A673 (cell line): ENCODE results near the gene CIDEA. TPM values are rescaled to one million over a fixed set of nuclear protein-coding genes. Genes with fewer than 3 reads are reported as not detected.
A peak's percentile ranks its signal among the peaks of the same experiment; 100 is the strongest.

ENCODE experiments used
- BruUV-seq: library from RNA; stranded (reverse); fragments of 400-500 nt; replicated peaks from 2 replicates; lab custom pipeline; 2021; lab: Mats Ljungman, UMichigan
- CTCF ChIA-PET: fragments of 300-600 bp; sonication (Branson Sonifier 250); formaldehyde crosslinking; loops from one replicate; lab custom pipeline; 2022; ENCODE audit warnings: antibody characterized with exemption; lab: Charles Lee
- POLR2A ChIA-PET: fragments of 300-600 bp; sonication (Branson Sonifier 250); formaldehyde crosslinking; loops from one replicate; lab custom pipeline; 2022; ENCODE audit warnings: antibody characterized with exemption; ENCODE audit not compliant: low non-redundant PET; lab: Charles Lee
- DNase-seq: peaks from one replicate; pipeline ENCODE4 v3.0.0-alpha.2; 2015; ENCODE audit warnings: low spot score
- H3K27ac ChIP-seq: fragments of 200-600 bp; sonication (generic); 2 replicates; pipeline ENCODE4 v1.5.1; 2016; ENCODE audit warnings: mixed run types, low read depth, mild to moderate bottlenecking, mixed read lengths, antibody characterized with exemption, low read length; ENCODE audit not compliant: poor library complexity, severe bottlenecking
- H3K27me3 ChIP-seq: fragments of 200-600 bp; sonication (generic); replicated peaks from 2 replicates; pipeline ENCODE4 v1.6.1; 2017; ENCODE audit warnings: mixed run types, low read depth, mild to moderate bottlenecking, mixed read lengths, antibody characterized with exemption, low read length; ENCODE audit not compliant: insufficient read depth, poor library complexity
- H3K36me3 ChIP-seq: fragments of 200-600 bp; sonication (generic); 2 replicates; pipeline ENCODE4 v1.6.1; 2016; ENCODE audit warnings: mixed run types, mild to moderate bottlenecking, mixed read lengths, antibody characterized with exemption, low read length; ENCODE audit not compliant: insufficient read depth, poor library complexity, severe bottlenecking
- H3K4me1 ChIP-seq: fragments of 200-600 bp; sonication (generic); 2 replicates; pipeline ENCODE4 v1.6.1; 2017; ENCODE audit warnings: mixed run types, mild to moderate bottlenecking, mixed read lengths, antibody characterized with exemption, low read length; ENCODE audit not compliant: insufficient read depth, poor library complexity, severe bottlenecking
- H3K4me3 ChIP-seq: fragments of 200-600 bp; sonication (generic); 2 replicates; pipeline ENCODE4 v1.5.1; 2016; ENCODE audit warnings: low read depth, mixed run types, mild to moderate bottlenecking, mixed read lengths, low read length; ENCODE audit not compliant: poor library complexity, severe bottlenecking
- H3K9me3 ChIP-seq: fragments of 200-600 bp; sonication (generic); 2 replicates; pipeline ENCODE4 v1.6.1; 2016; ENCODE audit warnings: mixed run types, low read depth, mild to moderate bottlenecking, mixed read lengths, antibody characterized with exemption, low read length; ENCODE audit not compliant: poor library complexity, severe bottlenecking
- EZH2 ChIP-seq: fragments of 200-600 bp; sonication (generic); IDR thresholded peaks from 2 replicates; pipeline ENCODE4 v1.6.1; 2017; ENCODE audit warnings: borderline replicate concordance, low read depth, mild to moderate bottlenecking, mixed read lengths, antibody characterized with exemption, low read length; ENCODE audit not compliant: poor library complexity, severe bottlenecking
- intact Hi-C: fragments of 100-400 bp; cut with micrococcal nuclease; formaldehyde crosslinking; loops from one replicate; pipeline ENCODE4 v1.10.0; 2022; ENCODE audit not compliant: unreplicated experiment
- total RNA-seq: library from RNA; stranded (reverse); gene quantifications from 2 replicates; pipeline ENCODE4 v1.2.3, GENCODE V29; 2021
- TF ChIP-seq, protein P1 (sequence below): fragments of 300-800, 200-600 bp; sonication (generic); conservative IDR thresholded peaks from 2 replicates; pipeline ENCODE4 v1.5.1; 2017; ENCODE audit warnings: low read depth, mild to moderate bottlenecking, antibody characterized with exemption, low read length, moderate library complexity, mixed read lengths

Gene CIDEA
- total RNA-seq, 1 experiment from 2014 or later = not detected

DNA sequence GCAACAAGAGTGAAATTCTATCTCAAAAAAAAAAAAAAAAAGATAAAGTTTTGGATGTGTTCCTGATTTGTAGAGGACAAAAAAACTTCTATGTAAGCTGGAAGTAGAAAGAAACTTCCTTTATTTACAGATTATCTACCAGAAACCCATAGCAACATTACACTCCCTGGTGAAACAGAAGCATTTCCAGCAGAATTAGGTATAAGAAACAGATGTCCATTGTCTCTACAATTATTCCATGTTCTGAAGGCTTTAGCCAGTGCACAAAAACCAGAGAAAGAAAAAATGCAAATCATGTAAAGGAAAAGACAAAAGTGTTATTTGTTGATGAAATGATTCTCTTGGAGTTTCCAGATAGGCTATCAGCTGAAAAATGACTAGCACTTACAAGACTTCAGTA is 58.8 kb downstream of the CIDEA start:
- Histone ChIP-seq H3K36me3 (peaks cover 67% of the 10 kb centered on the region), H3K9me3 (peaks cover 17% of the 10 kb centered on the region), H3K27me3 (no peaks in the 10 kb centered on the region), H3K4me1 (peaks cover 32% of the 10 kb centered on the region), H3K4me3 (no peak overlapping the region), H3K27ac (peak overlapping the region; percentile 54)
- intact Hi-C loops = no loop called here
- TF ChIP-seq, protein P1, sequence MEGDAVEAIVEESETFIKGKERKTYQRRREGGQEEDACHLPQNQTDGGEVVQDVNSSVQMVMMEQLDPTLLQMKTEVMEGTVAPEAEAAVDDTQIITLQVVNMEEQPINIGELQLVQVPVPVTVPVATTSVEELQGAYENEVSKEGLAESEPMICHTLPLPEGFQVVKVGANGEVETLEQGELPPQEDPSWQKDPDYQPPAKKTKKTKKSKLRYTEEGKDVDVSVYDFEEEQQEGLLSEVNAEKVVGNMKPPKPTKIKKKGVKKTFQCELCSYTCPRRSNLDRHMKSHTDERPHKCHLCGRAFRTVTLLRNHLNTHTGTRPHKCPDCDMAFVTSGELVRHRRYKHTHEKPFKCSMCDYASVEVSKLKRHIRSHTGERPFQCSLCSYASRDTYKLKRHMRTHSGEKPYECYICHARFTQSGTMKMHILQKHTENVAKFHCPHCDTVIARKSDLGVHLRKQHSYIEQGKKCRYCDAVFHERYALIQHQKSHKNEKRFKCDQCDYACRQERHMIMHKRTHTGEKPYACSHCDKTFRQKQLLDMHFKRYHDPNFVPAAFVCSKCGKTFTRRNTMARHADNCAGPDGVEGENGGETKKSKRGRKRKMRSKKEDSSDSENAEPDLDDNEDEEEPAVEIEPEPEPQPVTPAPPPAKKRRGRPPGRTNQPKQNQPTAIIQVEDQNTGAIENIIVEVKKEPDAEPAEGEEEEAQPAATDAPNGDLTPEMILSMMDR = no peak
- CTCF ChIA-PET = no interaction called here
- no TSS peak for BruUV-seq
- no peak for DNase-seq
- POLR2A ChIA-PET = no interaction called here

DNA sequence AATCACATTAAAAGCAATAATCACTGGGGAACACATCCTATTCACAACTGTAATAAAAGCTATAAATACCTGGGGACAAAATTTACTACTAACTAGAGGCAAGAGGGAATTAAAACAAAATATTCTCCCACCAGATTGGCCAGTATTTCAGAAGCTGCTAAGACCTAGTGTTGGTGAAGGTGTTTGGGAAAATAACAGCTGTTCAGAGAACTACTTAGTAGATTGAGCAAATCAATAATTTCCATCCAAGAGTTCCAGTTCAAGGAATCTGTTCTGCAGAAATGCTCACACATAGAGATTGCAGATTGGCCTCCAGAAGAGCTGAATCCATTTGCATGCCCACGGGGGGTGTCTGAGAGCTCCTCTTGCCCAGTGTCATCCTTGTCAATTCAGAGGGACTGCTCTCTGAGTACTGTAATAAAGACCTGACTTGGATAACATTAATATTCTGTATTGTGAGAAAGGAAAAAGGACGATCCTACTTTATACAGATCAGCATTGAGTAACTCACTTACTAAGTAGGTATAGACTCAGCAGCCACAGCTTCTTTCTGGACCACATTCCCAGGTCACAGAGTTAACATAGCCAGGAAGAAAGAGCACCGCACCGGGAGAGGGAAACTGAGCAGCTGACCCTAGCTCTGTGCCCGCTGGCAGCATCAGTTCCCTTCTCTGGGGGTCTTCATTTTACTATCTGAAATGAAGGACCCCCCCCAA is 59.5 kb downstream of the CIDEA start:
- TF ChIP-seq, protein P1 = no peak
- no peak for TF ChIP-seq EZH2
- Histone ChIP-seq H3K36me3 (peaks cover 72% of the 10 kb centered on the region), H3K27ac (peak overlapping the region; percentile 54), H3K9me3 (peaks cover 17% of the 10 kb centered on the region), H3K4me3 (no peak overlapping the region), H3K27me3 (no peaks in the 10 kb centered on the region), H3K4me1 (peaks cover 36% of the 10 kb centered on the region)
- peak; percentile 40 for DNase-seq
- intact Hi-C loops = no loop called here
- CTCF ChIA-PET = interaction anchor here (0.8 kb wide), 1 partner anchor 42 kb away, joined by 3 read pairs; no protein-coding TSS in a partner anchor
- BruUV-seq = no TSS peak
- POLR2A ChIA-PET = interaction anchor here (0.6 kb wide), 1 partner anchor 323 kb away, joined by 13 read pairs; no protein-coding TSS in a partner anchor

DNA sequence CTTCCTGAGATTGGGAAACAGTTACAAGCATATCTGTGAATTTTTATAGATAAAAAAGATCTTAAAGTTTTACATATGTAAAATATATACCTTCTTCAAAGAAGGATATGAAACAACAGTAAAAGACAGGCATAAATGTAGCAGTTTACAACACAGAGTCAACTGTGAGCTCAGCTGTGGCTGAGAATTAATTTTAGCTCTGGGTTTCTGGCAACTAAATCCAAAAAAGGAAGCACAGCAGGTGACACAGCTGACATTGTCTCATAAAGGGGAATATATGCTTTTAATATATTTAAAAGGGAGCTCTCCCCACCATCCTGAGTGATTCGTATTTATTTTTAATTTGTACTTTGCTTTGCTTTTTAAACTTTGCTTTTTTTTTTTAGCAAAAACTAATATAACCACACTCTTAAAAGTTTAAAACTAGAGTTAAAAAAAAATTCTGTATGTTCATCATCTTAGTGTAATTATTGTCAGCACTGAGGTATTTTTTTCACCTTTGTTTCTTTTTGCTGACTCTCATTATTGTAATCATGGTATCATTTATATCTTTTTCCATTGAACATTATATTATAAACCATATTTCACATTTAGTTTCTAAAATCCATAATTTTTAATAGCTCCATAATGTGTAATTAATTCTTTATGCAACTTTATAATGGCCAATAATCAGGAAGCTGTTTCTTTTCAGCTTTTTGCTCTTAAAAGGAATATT is 60.6 kb downstream of the CIDEA start:
- BruUV-seq = no TSS peak
- CTCF ChIA-PET = no interaction called here
- DNase-seq = no peak
- Histone ChIP-seq H3K27me3 (no peaks in the 10 kb centered on the region), H3K27ac (peak overlapping the region; percentile 54), H3K36me3 (peaks cover 75% of the 10 kb centered on the region), H3K4me1 (peaks cover 36% of the 10 kb centered on the region), H3K9me3 (peaks cover 17% of the 10 kb centered on the region), H3K4me3 (no peak overlapping the region)
- intact Hi-C loops = no loop called here
- TF ChIP-seq, protein P1 = no peak
- no peak for TF ChIP-seq EZH2
- POLR2A ChIA-PET = interaction anchor here (1.0 kb wide), 1 partner anchor 62 kb away, joined by 3 read pairs; the partner anchor contains the start of gene AFG3L2
